ENCODE measurements around the gene YWHAQ. TPM values are rescaled to one million over a fixed set of nuclear protein-coding genes. Genes with fewer than 3 reads are reported as not detected.

The YWHAQ gene
- total RNA-seq = 100 to 1,000 TPM; 227 to 240 (median 238) TPM
- 175 TPM for total RNA-seq (2013)

GRCh38 chr2:9630736-9631552, at the start of gene YWHAQ:
TSS of gene YWHAQ (minus strand) at chr2:9630997. CDS start at chr2:9630452, 545 bp downstream.
- peak within 1 kb of the TSS; percentile 94 to 97 for H3K27ac Mint-ChIP-seq
- peaks cover 54 to 59% of the 10 kb centered on the region in 2 donors for H3K4me1 Mint-ChIP-seq
- peaks cover 12% of the 10 kb centered on the region for H3K36me3 ChIP-seq (ENCODE audit: control insufficient read depth, insufficient read depth, low read length)
- H3K27me3 Mint-ChIP-seq (ENCODE audit: low read depth in 2 of 2) = no peaks in the 10 kb centered on the region
- H3K4me1 ChIP-seq (ENCODE audit: control insufficient read depth, insufficient read depth, low read length) = peaks cover 32% of the 10 kb centered on the region
- H3K27ac ChIP-seq (ENCODE audit: low read length) = peak within 1 kb of the TSS; percentile 94
- under 1% methylated on average over 84 of the region's 84 CpGs for WGBS (ENCODE audit: insufficient coverage)
- no peaks in the 10 kb centered on the region for H3K9me3 Mint-ChIP-seq
- intact Hi-C loops (cut with micrococcal nuclease) = loop anchor here (1.0 to 2.0 kb wide), 4 partner anchors 22 to 76 kb away; partner anchors contain the start of gene ADAM17
- no peaks in the 10 kb centered on the region for H3K27me3 ChIP-seq (ENCODE audit: control insufficient read depth, insufficient read depth, low read length)
- H3K4me3 ChIP-seq (ENCODE audit: low read length) = peak within 1 kb of the TSS; percentile 68
- H3K4me3 Mint-ChIP-seq = peak within 1 kb of the TSS; percentile 96
- no peaks in the 10 kb centered on the region for H3K9me3 ChIP-seq (ENCODE audit: control insufficient read depth, insufficient read depth, low read length)
- H3K36me3 Mint-ChIP-seq = peaks cover 17% of the 10 kb centered on the region
- ATAC-seq (peak; percentile 85 to 96 (median 87)), DNase-seq (peak; percentile 99)
- TF ChIP-seq, protein P1, sequence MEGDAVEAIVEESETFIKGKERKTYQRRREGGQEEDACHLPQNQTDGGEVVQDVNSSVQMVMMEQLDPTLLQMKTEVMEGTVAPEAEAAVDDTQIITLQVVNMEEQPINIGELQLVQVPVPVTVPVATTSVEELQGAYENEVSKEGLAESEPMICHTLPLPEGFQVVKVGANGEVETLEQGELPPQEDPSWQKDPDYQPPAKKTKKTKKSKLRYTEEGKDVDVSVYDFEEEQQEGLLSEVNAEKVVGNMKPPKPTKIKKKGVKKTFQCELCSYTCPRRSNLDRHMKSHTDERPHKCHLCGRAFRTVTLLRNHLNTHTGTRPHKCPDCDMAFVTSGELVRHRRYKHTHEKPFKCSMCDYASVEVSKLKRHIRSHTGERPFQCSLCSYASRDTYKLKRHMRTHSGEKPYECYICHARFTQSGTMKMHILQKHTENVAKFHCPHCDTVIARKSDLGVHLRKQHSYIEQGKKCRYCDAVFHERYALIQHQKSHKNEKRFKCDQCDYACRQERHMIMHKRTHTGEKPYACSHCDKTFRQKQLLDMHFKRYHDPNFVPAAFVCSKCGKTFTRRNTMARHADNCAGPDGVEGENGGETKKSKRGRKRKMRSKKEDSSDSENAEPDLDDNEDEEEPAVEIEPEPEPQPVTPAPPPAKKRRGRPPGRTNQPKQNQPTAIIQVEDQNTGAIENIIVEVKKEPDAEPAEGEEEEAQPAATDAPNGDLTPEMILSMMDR (IDR thresholded peaks at IDR 0.05) = no peak

GRCh38 chr2:9680082-9680481, 49.3 kb upstream of the YWHAQ start:
- intact Hi-C loops (cut with micrococcal nuclease) = loop anchor here (2.0 kb wide), 1 partner anchor 49 kb away; the partner anchor contains the start of gene YWHAQ
- H3K4me1 ChIP-seq (ENCODE audit: control insufficient read depth, insufficient read depth, low read length) = peaks cover 27% of the 10 kb centered on the region
- 95% methylated on average over 2 of the region's 2 CpGs for WGBS (ENCODE audit: insufficient coverage)
- no peaks in the 10 kb centered on the region for H3K27me3 ChIP-seq (ENCODE audit: control insufficient read depth, insufficient read depth, low read length)
- peak overlapping the region; percentile 96 to 99 for H3K27ac Mint-ChIP-seq
- no peak overlapping the region for H3K4me3 Mint-ChIP-seq
- DNase-seq = no peak
- no peaks in the 10 kb centered on the region for H3K36me3 Mint-ChIP-seq
- no peak for ATAC-seq
- no peaks in the 10 kb centered on the region for H3K9me3 ChIP-seq (ENCODE audit: control insufficient read depth, insufficient read depth, low read length)
- H3K4me3 ChIP-seq (ENCODE audit: low read length) = no peak overlapping the region
- no peaks in the 10 kb centered on the region for H3K27me3 Mint-ChIP-seq (ENCODE audit: low read depth in 2 of 2)
- H3K4me1 Mint-ChIP-seq = peaks cover 21 to 25% of the 10 kb centered on the region in 2 donors
- no peaks in the 10 kb centered on the region for H3K9me3 Mint-ChIP-seq
- peak overlapping the region; percentile 87 for H3K27ac ChIP-seq (ENCODE audit: low read length)
- TF ChIP-seq, protein P1 (IDR thresholded peaks at IDR 0.05) = no peak
- no peaks in the 10 kb centered on the region for H3K36me3 ChIP-seq (ENCODE audit: control insufficient read depth, insufficient read depth, low read length)

- no peaks in the 10 kb centered on the region for H3K9me3 ChIP-seq (ENCODE audit: control insufficient read depth, insufficient read depth, low read length)
Observed at GRCh38 chr2:9679218-9679617, 48.4 kb upstream of the YWHAQ start.

More at GRCh38 chr2:9679218-9679617, 48.4 kb upstream of the YWHAQ start:
- H3K36me3 ChIP-seq (ENCODE audit: control insufficient read depth, insufficient read depth, low read length) = no peaks in the 10 kb centered on the region
- no peak for DNase-seq
- Mint-ChIP-seq H3K4me3 (no peak overlapping the region), H3K4me1 (peaks cover 21 to 25% of the 10 kb centered on the region in 2 donors), H3K9me3 (no peaks in the 10 kb centered on the region), H3K27ac (peak overlapping the region in 1 of 2 donors; percentile 99), H3K27me3 (ENCODE audit: low read depth in 2 of 2) (no peaks in the 10 kb centered on the region), H3K36me3 (no peaks in the 10 kb centered on the region)
- no peak overlapping the region for H3K4me3 ChIP-seq (ENCODE audit: low read length)
- peaks cover 27% of the 10 kb centered on the region for H3K4me1 ChIP-seq (ENCODE audit: control insufficient read depth, insufficient read depth, low read length)
- H3K27ac ChIP-seq (ENCODE audit: low read length) = no peak overlapping the region
- 95% methylated on average over 2 of the region's 2 CpGs for WGBS (ENCODE audit: insufficient coverage)
- H3K27me3 ChIP-seq (ENCODE audit: control insufficient read depth, insufficient read depth, low read length) = no peaks in the 10 kb centered on the region
- ATAC-seq = no peak
- TF ChIP-seq, protein P1 (IDR thresholded peaks at IDR 0.05) = no peak
- intact Hi-C loops (cut with micrococcal nuclease) = no loop called here

All from natural killer cell (primary cell).